CD4-positive, alpha-beta T cell treated with Interleukin-10 for 1 hour (primary cell): ENCODE results near the gene EIF4A2.

Experiments
- DNase-seq: peaks from one replicate; pipeline ENCODE4 v3.0.0-alpha.2; 2020

EIF4A2 gene

GRCh38 chr3:186783058-186783730 lies at the start of gene EIF4A2:
Gene EIF4A2 (plus strand): TSS chr3:186783577. CDS start chr3:186783611, 34 bp downstream.
- peak; percentile 93 for DNase-seq

- no peak for DNase-seq
Measured at GRCh38 chr3:186742618-186743380, 40.6 kb upstream of the EIF4A2 start.

- no peak for DNase-seq
Measured at GRCh38 chr3:186743666-186744065, 39.7 kb upstream of the EIF4A2 start.

GRCh38 chr3:186746008-186746407 lies 37.4 kb upstream of the EIF4A2 start:
- DNase-seq: peak; percentile 2

- no peak for DNase-seq
Measured at GRCh38 chr3:186750316-186750715, 33.1 kb upstream of the EIF4A2 start.

GRCh38 chr3:186751480-186751879 lies 31.9 kb upstream of the EIF4A2 start:
- DNase-seq: no peak

GRCh38 chr3:186754006-186754405 lies 29.4 kb upstream of the EIF4A2 start:
- DNase-seq: no peak

GRCh38 chr3:186754871-186755270 lies 28.5 kb upstream of the EIF4A2 start:
- no peak for DNase-seq

- DNase-seq: no peak
Measured at GRCh38 chr3:186757214-186757613, 26.2 kb upstream of the EIF4A2 start.

- no peak for DNase-seq
Measured at GRCh38 chr3:186757686-186758220, 25.6 kb upstream of the EIF4A2 start.

- no peak for DNase-seq
Measured at GRCh38 chr3:186759231-186759930, 24.0 kb upstream of the EIF4A2 start.

GRCh38 chr3:186760141-186760833 lies 23.1 kb upstream of the EIF4A2 start:
- no peak for DNase-seq

- DNase-seq: no peak
Measured at GRCh38 chr3:186760897-186761447, 22.4 kb upstream of the EIF4A2 start.

- no peak for DNase-seq
Measured at GRCh38 chr3:186772281-186772694, 11.1 kb upstream of the EIF4A2 start.

GRCh38 chr3:186772701-186773417 lies 10.5 kb upstream of the EIF4A2 start:
- DNase-seq: peak; percentile 63

GRCh38 chr3:186775999-186776398 lies 7.4 kb upstream of the EIF4A2 start:
- no peak for DNase-seq

- no peak for DNase-seq
Measured at GRCh38 chr3:186779204-186779603, 4.2 kb upstream of the EIF4A2 start.

GRCh38 chr3:186782542-186783057 lies 777 bp upstream of the EIF4A2 start:
- DNase-seq: no peak

- DNase-seq: peak; percentile 85
Measured at GRCh38 chr3:186783731-186784515, 546 bp downstream of the EIF4A2 start.

- peak; percentile 12 for DNase-seq
Measured at GRCh38 chr3:186784820-186785494, 1.6 kb downstream of the EIF4A2 start.
